HEK293 (cell line): Measurements from ENCODE around the gene SMO.

ENCODE experiments used
- CTCF ChIA-PET: fragments of 350-600 bp; formaldehyde crosslinking; extraction: SDS; loops from one replicate; lab custom pipeline; 2021; ENCODE audit warnings: antibody characterized with exemption; lab: Yijun Ruan, JAX
- POLR2A ChIA-PET: fragments of 300-600 bp; formaldehyde crosslinking; extraction: SDS; loops from one replicate; lab custom pipeline; 2020; ENCODE audit warnings: antibody characterized with exemption, inconsistent platforms; lab: Yijun Ruan, JAX
- H3K27ac ChIP-seq: fragments of 200-500 bp; sonication (Bioruptor generic); 2 replicates; pipeline ENCODE4 v1.5.1; 2014; ENCODE audit warnings: low read depth, low read length, control low read depth, inconsistent platforms; ENCODE audit errors: extremely low read depth
- H3K36me3 ChIP-seq, 2 experiments: fragments of 200-500 bp in 1 of 2; sonication (Bioruptor generic) in 1 of 2; 1 replicate in 1 of 2; 2 replicates in 1 of 2; pipeline ENCODE4 v1.5.1; 2014 to 2017; ENCODE audit warnings: inconsistent platforms in 2 of 2, low read length in 2 of 2; ENCODE audit not compliant: control insufficient read depth in 2 of 2, insufficient read depth in 1 of 2
- H3K4me1 ChIP-seq: fragments of 200-500 bp; sonication (Bioruptor generic); 2 replicates; pipeline ENCODE4 v1.5.1; 2014; ENCODE audit warnings: mild to moderate bottlenecking, low read length, inconsistent platforms; ENCODE audit not compliant: control insufficient read depth, insufficient read depth
- H3K4me3 ChIP-seq: 2 replicates; pipeline ENCODE4 v1.5.1; 2011; ENCODE audit warnings: low read depth, mild to moderate bottlenecking, control low read depth, low read length, moderate library complexity
- H3K9me3 ChIP-seq: fragments of 200-500 bp; sonication (Bioruptor generic); 2 replicates; pipeline ENCODE4 v1.5.1; 2014; ENCODE audit warnings: low read depth, low read length, inconsistent platforms; ENCODE audit not compliant: control insufficient read depth, insufficient read depth
- GLIS2 ChIP-seq: fragments of 450-650 bp; formaldehyde crosslinking; IDR thresholded peaks from 2 replicates; pipeline ENCODE4 v1.5.1; 2016; ENCODE audit warnings: missing biosample characterization, missing genetic modification characterization
- KLF7 ChIP-seq: fragments of 450-650 bp; formaldehyde crosslinking; IDR thresholded peaks from 2 replicates; pipeline ENCODE4 v1.5.1; 2016; ENCODE audit warnings: missing biosample characterization, missing genetic modification characterization, borderline replicate concordance
- OSR2 ChIP-seq: fragments of 450-650 bp; formaldehyde crosslinking; IDR thresholded peaks from 2 replicates; pipeline ENCODE4 v1.5.1; 2016; ENCODE audit warnings: missing biosample characterization, missing genetic modification characterization
- PRDM1 ChIP-seq: fragments of 450-650 bp; formaldehyde crosslinking; IDR thresholded peaks from 2 replicates; pipeline ENCODE4; 2016; ENCODE audit warnings: missing biosample characterization, missing genetic modification characterization
- SCRT2 ChIP-seq: fragments of 450-650 bp; formaldehyde crosslinking; IDR thresholded peaks from 2 replicates; pipeline ENCODE4 v1.5.1; 2016; ENCODE audit warnings: missing biosample characterization, missing genetic modification characterization
- WT1 ChIP-seq: fragments of 450-650 bp; formaldehyde crosslinking; IDR thresholded peaks from 2 replicates; pipeline ENCODE4 v1.5.1; 2016; ENCODE audit warnings: missing biosample characterization, missing genetic modification characterization
- ZIC2 ChIP-seq: fragments of 450-650 bp; formaldehyde crosslinking; IDR thresholded peaks from 2 replicates; pipeline ENCODE4 v1.5.1; 2016; ENCODE audit warnings: missing biosample characterization, missing genetic modification characterization
- ZNF202 ChIP-seq: fragments of 450-650 bp; formaldehyde crosslinking; IDR thresholded peaks from 2 replicates; pipeline ENCODE4 v1.5.1; 2016; ENCODE audit warnings: missing biosample characterization, missing genetic modification characterization, borderline replicate concordance
- ZNF654 ChIP-seq: fragments of 450-650 bp; formaldehyde crosslinking; IDR thresholded peaks from 2 replicates; pipeline ENCODE4 v1.5.1; 2016; ENCODE audit warnings: low read depth, missing biosample characterization, missing genetic modification characterization
- ZNF660 ChIP-seq: fragments of 450-650 bp; IDR thresholded peaks from 2 replicates; pipeline ENCODE4 v1.5.1; 2018; ENCODE audit warnings: missing biosample characterization, mild to moderate bottlenecking, missing genetic modification characterization
- ZNF76 ChIP-seq: fragments of 450-650 bp; formaldehyde crosslinking; IDR thresholded peaks from 2 replicates; pipeline ENCODE4; 2016; ENCODE audit warnings: low read depth, missing biosample characterization, missing genetic modification characterization, borderline replicate concordance
- ZNF777 ChIP-seq: fragments of 450-650 bp; formaldehyde crosslinking; IDR thresholded peaks from 2 replicates; pipeline ENCODE4 v1.5.1; 2017; ENCODE audit warnings: missing biosample characterization, missing genetic modification characterization, borderline replicate concordance
- ZNF792 ChIP-seq: fragments of 450-650 bp; formaldehyde crosslinking; IDR thresholded peaks from 2 replicates; pipeline ENCODE4 v1.5.1; 2016; ENCODE audit warnings: missing biosample characterization, missing genetic modification characterization
- TF ChIP-seq, protein P1 (sequence below): fragments of 450-650 bp; formaldehyde crosslinking; IDR thresholded peaks from 2 replicates; pipeline ENCODE4 v1.5.1; 2016; ENCODE audit warnings: missing biosample characterization, missing genetic modification characterization
- TF ChIP-seq, protein P2 (sequence below): fragments of 450-650 bp; formaldehyde crosslinking; IDR thresholded peaks from 2 replicates; pipeline ENCODE4 v1.5.1; 2016; ENCODE audit warnings: missing biosample characterization, missing genetic modification characterization
- TF ChIP-seq, protein P3 (sequence below): IDR thresholded peaks from 2 replicates; pipeline ENCODE4 v1.6.1; 2011; ENCODE audit warnings: mild to moderate bottlenecking, low read depth, low read length, borderline replicate concordance

The SMO gene

DNA sequence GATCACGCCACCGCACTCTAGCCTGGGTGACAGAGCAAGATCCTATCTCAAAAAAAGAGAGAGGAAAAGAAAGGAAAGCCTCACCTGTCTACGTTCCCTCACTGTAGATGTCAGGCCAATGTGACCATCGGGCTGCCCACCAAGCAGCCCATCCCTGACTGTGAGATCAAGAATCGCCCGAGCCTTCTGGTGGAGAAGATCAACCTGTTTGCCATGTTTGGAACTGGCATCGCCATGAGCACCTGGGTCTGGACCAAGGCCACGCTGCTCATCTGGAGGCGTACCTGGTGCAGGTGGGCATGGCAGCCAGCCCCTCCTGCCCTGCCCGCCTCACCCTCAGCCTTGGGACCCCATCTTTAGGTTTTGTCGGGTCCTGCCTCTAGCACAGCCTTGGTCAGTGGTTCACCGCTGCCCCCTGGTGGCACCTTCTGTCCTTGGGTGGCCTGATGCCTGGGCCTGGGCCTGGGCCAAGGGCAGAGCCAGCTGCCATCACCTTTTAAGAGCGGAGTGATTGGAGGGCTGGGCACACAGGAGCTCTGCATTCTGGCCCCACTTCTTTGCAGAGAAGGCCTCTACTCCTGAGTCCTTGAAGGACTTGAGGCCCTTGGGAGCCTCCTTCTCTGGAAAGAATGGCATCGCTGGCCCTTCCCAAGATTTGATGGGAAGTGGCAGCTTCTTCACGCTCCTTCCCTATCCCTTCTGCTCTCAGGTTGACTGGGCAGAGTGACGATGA, 22.0 kb downstream of the SMO start:
- POLR2A ChIA-PET, result no interaction called here
- Histone ChIP-seq H3K27ac (no peak overlapping the region), H3K4me1 (no peaks in the 10 kb centered on the region), H3K9me3 (no peaks in the 10 kb centered on the region), H3K36me3 (peaks cover 0 to 63% of the 10 kb centered on the region in 2 experiments; a peak in 2 of 3 replicates)
- TF ChIP-seq, protein P1, sequence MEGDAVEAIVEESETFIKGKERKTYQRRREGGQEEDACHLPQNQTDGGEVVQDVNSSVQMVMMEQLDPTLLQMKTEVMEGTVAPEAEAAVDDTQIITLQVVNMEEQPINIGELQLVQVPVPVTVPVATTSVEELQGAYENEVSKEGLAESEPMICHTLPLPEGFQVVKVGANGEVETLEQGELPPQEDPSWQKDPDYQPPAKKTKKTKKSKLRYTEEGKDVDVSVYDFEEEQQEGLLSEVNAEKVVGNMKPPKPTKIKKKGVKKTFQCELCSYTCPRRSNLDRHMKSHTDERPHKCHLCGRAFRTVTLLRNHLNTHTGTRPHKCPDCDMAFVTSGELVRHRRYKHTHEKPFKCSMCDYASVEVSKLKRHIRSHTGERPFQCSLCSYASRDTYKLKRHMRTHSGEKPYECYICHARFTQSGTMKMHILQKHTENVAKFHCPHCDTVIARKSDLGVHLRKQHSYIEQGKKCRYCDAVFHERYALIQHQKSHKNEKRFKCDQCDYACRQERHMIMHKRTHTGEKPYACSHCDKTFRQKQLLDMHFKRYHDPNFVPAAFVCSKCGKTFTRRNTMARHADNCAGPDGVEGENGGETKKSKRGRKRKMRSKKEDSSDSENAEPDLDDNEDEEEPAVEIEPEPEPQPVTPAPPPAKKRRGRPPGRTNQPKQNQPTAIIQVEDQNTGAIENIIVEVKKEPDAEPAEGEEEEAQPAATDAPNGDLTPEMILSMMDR, result peak; percentile 70
- TF ChIP-seq SCRT2, result peak; percentile 79
- TF ChIP-seq ZNF654, result peak; percentile 66
- TF ChIP-seq KLF7 (tag by site-specific recombination), result no peak
- TF ChIP-seq ZNF777 (tag by site-specific recombination), result no peak
- TF ChIP-seq, all 188 proteins: peak for 3
- CTCF ChIA-PET, result interaction anchor here (0.6 to 7.2 kb wide), 28 partner anchors 9 to 949 kb away, joined by 3 to 69 read pairs (median 3); no protein-coding TSS in a partner anchor
- H3K4me3 ChIP-seq, result no peak overlapping the region

DNA sequence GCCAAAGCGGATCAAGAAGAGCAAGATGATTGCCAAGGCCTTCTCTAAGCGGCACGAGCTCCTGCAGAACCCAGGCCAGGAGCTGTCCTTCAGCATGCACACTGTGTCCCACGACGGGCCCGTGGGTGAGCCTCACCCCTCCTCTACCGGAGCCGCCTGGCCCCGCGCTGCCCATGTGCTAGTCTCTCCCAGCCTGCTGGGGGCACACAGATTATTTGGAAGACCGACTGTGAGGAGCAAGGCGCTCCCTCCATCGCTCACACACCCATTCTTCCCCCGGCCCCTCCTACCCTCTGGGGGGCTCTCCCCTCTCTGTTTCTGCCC, 22.5 kb downstream of the SMO start:
- CTCF ChIA-PET, result interaction anchor here (0.6 to 7.2 kb wide), 19 partner anchors 8 to 292 kb away, joined by 3 to 69 read pairs (median 3); no protein-coding TSS in a partner anchor

DNA sequence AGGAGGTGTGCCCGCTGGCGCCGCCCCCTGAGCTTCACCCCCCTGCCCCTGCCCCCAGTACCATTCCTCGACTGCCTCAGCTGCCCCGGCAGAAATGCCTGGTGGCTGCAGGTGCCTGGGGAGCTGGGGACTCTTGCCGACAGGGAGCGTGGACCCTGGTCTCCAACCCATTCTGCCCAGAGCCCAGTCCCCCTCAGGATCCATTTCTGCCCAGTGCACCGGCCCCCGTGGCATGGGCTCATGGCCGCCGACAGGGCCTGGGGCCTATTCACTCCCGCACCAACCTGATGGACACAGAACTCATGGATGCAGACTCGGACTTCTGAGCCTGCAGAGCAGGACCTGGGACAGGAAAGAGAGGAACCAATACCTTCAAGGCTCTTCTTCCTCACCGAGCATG, 23.7 kb downstream of the SMO start:
- Histone ChIP-seq H3K4me1 (no peaks in the 10 kb centered on the region), H3K36me3 (peaks cover 0 to 49% of the 10 kb centered on the region in 2 experiments; a peak in 2 of 3 replicates), H3K9me3 (no peaks in the 10 kb centered on the region), H3K4me3 (no peak overlapping the region), H3K27ac (no peak overlapping the region)
- TF ChIP-seq PRDM1, result no peak
- ChIA-PET POLR2A (no interaction called here), CTCF (interaction anchor here (0.5 to 7.2 kb wide), 6 partner anchors 9 to 1153 kb away, joined by 3 to 69 read pairs (median 4); no protein-coding TSS in a partner anchor)

More for the DNA sequence above, 22.5 kb downstream of the SMO start:
- Histone ChIP-seq H3K36me3 (peaks cover 0 to 58% of the 10 kb centered on the region in 2 experiments; a peak in 2 of 3 replicates), H3K9me3 (no peaks in the 10 kb centered on the region), H3K4me3 (no peak overlapping the region), H3K4me1 (no peaks in the 10 kb centered on the region), H3K27ac (no peak overlapping the region)
- TF ChIP-seq ZIC2 (tag by site-specific recombination), result no peak
- no peak for TF ChIP-seq GLIS2 (tag by site-specific recombination)
- no peak for TF ChIP-seq WT1 (tag by site-specific recombination)
- no peak for TF ChIP-seq ZNF792
- no peak for TF ChIP-seq OSR2
- TF ChIP-seq, protein P2, sequence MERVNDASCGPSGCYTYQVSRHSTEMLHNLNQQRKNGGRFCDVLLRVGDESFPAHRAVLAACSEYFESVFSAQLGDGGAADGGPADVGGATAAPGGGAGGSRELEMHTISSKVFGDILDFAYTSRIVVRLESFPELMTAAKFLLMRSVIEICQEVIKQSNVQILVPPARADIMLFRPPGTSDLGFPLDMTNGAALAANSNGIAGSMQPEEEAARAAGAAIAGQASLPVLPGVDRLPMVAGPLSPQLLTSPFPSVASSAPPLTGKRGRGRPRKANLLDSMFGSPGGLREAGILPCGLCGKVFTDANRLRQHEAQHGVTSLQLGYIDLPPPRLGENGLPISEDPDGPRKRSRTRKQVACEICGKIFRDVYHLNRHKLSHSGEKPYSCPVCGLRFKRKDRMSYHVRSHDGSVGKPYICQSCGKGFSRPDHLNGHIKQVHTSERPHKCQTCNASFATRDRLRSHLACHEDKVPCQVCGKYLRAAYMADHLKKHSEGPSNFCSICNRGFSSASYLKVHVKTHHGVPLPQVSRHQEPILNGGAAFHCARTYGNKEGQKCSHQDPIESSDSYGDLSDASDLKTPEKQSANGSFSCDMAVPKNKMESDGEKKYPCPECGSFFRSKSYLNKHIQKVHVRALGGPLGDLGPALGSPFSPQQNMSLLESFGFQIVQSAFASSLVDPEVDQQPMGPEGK (tag by site-specific recombination), result no peak
- no peak for TF ChIP-seq ZNF76 (tag by site-specific recombination)
- no peak for TF ChIP-seq ZNF660
- no peak for TF ChIP-seq PRDM1
- TF ChIP-seq, protein P3, sequence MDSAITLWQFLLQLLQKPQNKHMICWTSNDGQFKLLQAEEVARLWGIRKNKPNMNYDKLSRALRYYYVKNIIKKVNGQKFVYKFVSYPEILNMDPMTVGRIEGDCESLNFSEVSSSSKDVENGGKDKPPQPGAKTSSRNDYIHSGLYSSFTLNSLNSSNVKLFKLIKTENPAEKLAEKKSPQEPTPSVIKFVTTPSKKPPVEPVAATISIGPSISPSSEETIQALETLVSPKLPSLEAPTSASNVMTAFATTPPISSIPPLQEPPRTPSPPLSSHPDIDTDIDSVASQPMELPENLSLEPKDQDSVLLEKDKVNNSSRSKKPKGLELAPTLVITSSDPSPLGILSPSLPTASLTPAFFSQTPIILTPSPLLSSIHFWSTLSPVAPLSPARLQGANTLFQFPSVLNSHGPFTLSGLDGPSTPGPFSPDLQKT, result no peak
- TF ChIP-seq ZNF202 (tag by site-specific recombination), result no peak
- POLR2A ChIA-PET, result no interaction called here
